ENCODE results near the gene ABHD12.

DNA sequence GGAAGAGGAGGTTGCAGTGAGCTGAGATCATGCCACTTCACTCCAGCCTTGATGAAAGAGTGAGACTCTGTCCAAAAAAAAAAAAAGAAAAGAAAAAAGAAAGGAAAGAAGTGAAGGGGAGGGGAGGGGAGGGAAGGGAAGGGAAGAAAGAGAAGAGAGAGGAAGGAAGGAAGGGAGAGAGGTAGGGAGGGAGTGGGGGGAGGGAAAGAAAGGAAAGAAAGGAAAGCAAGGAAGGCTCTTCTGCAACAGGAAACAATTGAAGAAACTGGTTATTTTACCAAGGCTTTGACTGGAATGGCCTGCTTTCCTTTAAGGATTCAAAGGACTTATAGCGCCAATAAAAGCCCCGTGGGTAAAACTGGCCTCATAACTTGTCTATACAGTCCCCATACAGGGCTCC, 64.6 kb downstream of the ABHD12 start:
- TF ChIP-seq, protein P1, sequence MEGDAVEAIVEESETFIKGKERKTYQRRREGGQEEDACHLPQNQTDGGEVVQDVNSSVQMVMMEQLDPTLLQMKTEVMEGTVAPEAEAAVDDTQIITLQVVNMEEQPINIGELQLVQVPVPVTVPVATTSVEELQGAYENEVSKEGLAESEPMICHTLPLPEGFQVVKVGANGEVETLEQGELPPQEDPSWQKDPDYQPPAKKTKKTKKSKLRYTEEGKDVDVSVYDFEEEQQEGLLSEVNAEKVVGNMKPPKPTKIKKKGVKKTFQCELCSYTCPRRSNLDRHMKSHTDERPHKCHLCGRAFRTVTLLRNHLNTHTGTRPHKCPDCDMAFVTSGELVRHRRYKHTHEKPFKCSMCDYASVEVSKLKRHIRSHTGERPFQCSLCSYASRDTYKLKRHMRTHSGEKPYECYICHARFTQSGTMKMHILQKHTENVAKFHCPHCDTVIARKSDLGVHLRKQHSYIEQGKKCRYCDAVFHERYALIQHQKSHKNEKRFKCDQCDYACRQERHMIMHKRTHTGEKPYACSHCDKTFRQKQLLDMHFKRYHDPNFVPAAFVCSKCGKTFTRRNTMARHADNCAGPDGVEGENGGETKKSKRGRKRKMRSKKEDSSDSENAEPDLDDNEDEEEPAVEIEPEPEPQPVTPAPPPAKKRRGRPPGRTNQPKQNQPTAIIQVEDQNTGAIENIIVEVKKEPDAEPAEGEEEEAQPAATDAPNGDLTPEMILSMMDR (IDR thresholded peaks at IDR 0.05; ENCODE audit: insufficient read depth, low read length): no peak
- TF ChIP-seq POLR2AphosphoS5 (IDR thresholded peaks at IDR 0.05; ENCODE audit: low read depth) (no peak), SPI1 (IDR thresholded peaks at IDR 0.05; ENCODE audit: borderline replicate concordance, low read depth) (no peak)
- TF ChIP-seq, protein P2, sequence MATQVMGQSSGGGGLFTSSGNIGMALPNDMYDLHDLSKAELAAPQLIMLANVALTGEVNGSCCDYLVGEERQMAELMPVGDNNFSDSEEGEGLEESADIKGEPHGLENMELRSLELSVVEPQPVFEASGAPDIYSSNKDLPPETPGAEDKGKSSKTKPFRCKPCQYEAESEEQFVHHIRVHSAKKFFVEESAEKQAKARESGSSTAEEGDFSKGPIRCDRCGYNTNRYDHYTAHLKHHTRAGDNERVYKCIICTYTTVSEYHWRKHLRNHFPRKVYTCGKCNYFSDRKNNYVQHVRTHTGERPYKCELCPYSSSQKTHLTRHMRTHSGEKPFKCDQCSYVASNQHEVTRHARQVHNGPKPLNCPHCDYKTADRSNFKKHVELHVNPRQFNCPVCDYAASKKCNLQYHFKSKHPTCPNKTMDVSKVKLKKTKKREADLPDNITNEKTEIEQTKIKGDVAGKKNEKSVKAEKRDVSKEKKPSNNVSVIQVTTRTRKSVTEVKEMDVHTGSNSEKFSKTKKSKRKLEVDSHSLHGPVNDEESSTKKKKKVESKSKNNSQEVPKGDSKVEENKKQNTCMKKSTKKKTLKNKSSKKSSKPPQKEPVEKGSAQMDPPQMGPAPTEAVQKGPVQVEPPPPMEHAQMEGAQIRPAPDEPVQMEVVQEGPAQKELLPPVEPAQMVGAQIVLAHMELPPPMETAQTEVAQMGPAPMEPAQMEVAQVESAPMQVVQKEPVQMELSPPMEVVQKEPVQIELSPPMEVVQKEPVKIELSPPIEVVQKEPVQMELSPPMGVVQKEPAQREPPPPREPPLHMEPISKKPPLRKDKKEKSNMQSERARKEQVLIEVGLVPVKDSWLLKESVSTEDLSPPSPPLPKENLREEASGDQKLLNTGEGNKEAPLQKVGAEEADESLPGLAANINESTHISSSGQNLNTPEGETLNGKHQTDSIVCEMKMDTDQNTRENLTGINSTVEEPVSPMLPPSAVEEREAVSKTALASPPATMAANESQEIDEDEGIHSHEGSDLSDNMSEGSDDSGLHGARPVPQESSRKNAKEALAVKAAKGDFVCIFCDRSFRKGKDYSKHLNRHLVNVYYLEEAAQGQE (IDR thresholded peaks at IDR 0.05; ENCODE audit: insufficient replicate concordance, low read depth): no peak
